Subcutaneous abdominal adipose tissue (tissue), 5 donors: ENCODE data around the gene MAPKAPK2.

Experiments
- H3K27ac ChIP-seq: one replicate; pipeline ENCODE4 v1.7.0; 2013; ENCODE audit warnings: low read depth, mild to moderate bottlenecking, inconsistent platforms, low read length, moderate library complexity
- H3K27me3 ChIP-seq, 5 donors: one replicate each; pipeline ENCODE4 v1.7.0; 2013; ENCODE audit warnings: low read length in 5 of 5, inconsistent platforms in 1 of 5; ENCODE audit not compliant: control insufficient read depth in 5 of 5, insufficient read depth in 4 of 5
- H3K36me3 ChIP-seq, 5 donors: one replicate each; pipeline ENCODE4 v1.7.0; 2013; ENCODE audit warnings: low read length in 5 of 5; ENCODE audit not compliant: control insufficient read depth in 5 of 5, insufficient read depth in 5 of 5
- H3K4me1 ChIP-seq, 5 donors: one replicate each; pipeline ENCODE4 v1.7.0; 2013; ENCODE audit warnings: low read length in 5 of 5, mild to moderate bottlenecking in 3 of 5, moderate library complexity in 1 of 5; ENCODE audit not compliant: control insufficient read depth in 5 of 5, insufficient read depth in 5 of 5
- H3K4me3 ChIP-seq, 5 donors: one replicate each; pipeline ENCODE4 v1.7.0; 2013; ENCODE audit warnings: low read length in 5 of 5, low read depth in 1 of 5
- H3K9ac ChIP-seq, 5 donors: one replicate each; pipeline ENCODE4 v1.7.0; 2013; ENCODE audit warnings: low read length in 5 of 5, mild to moderate bottlenecking in 4 of 5, moderate library complexity in 3 of 5
- H3K9me3 ChIP-seq, 5 donors: one replicate each; pipeline ENCODE4 v1.7.0; 2013; ENCODE audit warnings: low read length in 5 of 5; ENCODE audit not compliant: control insufficient read depth in 5 of 5
- donor health status: healthy.
- donor health status: healthy.
- donor health status: healthy.
- donor health status: healthy.
- donor health status: healthy.

MAPKAPK2 gene

GRCh38 chr1:206658981-206659273 lies 25.8 kb upstream of the MAPKAPK2 start:
- H3K9ac ChIP-seq, result peak overlapping the region in 1 of 5 donors; percentile 46
- H3K4me1 ChIP-seq, result peaks cover 5 to 63% (median 41%) of the 10 kb centered on the region in 5 donors
- H3K9me3 ChIP-seq, result no peaks in the 10 kb centered on the region
- H3K4me3 ChIP-seq, result peak overlapping the region in 1 of 5 donors; percentile 0
- peak overlapping the region; percentile 60 for H3K27ac ChIP-seq
- H3K27me3 ChIP-seq, result peaks cover 0 to 9% (median 4%) of the 10 kb centered on the region in 5 donors
- no peaks in the 10 kb centered on the region for H3K36me3 ChIP-seq

- no peaks in the 10 kb centered on the region for H3K9me3 ChIP-seq
- peaks cover 8 to 56% (median 48%) of the 10 kb centered on the region in 5 donors for H3K4me1 ChIP-seq
- H3K9ac ChIP-seq, result no peak overlapping the region
- no peak overlapping the region for H3K4me3 ChIP-seq
- H3K27me3 ChIP-seq, result peaks cover 0 to 9% (median 4%) of the 10 kb centered on the region in 5 donors
- no peaks in the 10 kb centered on the region for H3K36me3 ChIP-seq
- H3K27ac ChIP-seq, result no peak overlapping the region
These were observed 24.6 kb upstream of the MAPKAPK2 start for GRCh38 chr1:206660136-206660535.

- Histone ChIP-seq H3K36me3 (no peaks in the 10 kb centered on the region), H3K4me3 (no peak overlapping the region), H3K27ac (no peak overlapping the region), H3K9me3 (no peaks in the 10 kb centered on the region), H3K27me3 (peaks cover 0 to 9% (median 4%) of the 10 kb centered on the region in 5 donors), H3K4me1 (peaks cover 8 to 48% (median 45%) of the 10 kb centered on the region in 5 donors), H3K9ac (no peak overlapping the region)
These were observed 23.4 kb upstream of the MAPKAPK2 start for GRCh38 chr1:206661161-206661820.

- H3K36me3 ChIP-seq, result no peaks in the 10 kb centered on the region
- H3K27ac ChIP-seq, result no peak overlapping the region
- H3K9ac ChIP-seq, result no peak overlapping the region
- H3K4me1 ChIP-seq, result peaks cover 8 to 43% (median 39%) of the 10 kb centered on the region in 5 donors
- no peaks in the 10 kb centered on the region for H3K9me3 ChIP-seq
- no peak overlapping the region for H3K4me3 ChIP-seq
- peaks cover 0 to 9% (median 4%) of the 10 kb centered on the region in 5 donors for H3K27me3 ChIP-seq
These were observed 22.2 kb upstream of the MAPKAPK2 start for GRCh38 chr1:206662396-206663092.

- H3K27me3 ChIP-seq, result peaks cover 0 to 9% (median 3%) of the 10 kb centered on the region in 5 donors
- H3K36me3 ChIP-seq, result no peaks in the 10 kb centered on the region
- no peak overlapping the region for H3K27ac ChIP-seq
- H3K9ac ChIP-seq, result no peak overlapping the region
- H3K4me3 ChIP-seq, result no peak overlapping the region
- peaks cover 5 to 35% (median 31%) of the 10 kb centered on the region in 5 donors for H3K4me1 ChIP-seq
- no peaks in the 10 kb centered on the region for H3K9me3 ChIP-seq
These were observed 21.3 kb upstream of the MAPKAPK2 start for GRCh38 chr1:206663362-206663761.

GRCh38 chr1:206663832-206664652 lies 20.7 kb upstream of the MAPKAPK2 start:
- Histone ChIP-seq H3K27ac (no peak overlapping the region), H3K27me3 (peaks cover 0 to 9% (median 3%) of the 10 kb centered on the region in 5 donors), H3K36me3 (no peaks in the 10 kb centered on the region), H3K9me3 (no peaks in the 10 kb centered on the region), H3K4me3 (peak overlapping the region in 3 of 5 donors; percentile 37 to 56 (median 45)), H3K9ac (peak overlapping the region in 1 of 5 donors; percentile 26), H3K4me1 (peaks cover 3 to 28% (median 24%) of the 10 kb centered on the region in 5 donors)

GRCh38 chr1:206664740-206665139 lies 20.0 kb upstream of the MAPKAPK2 start:
- H3K27me3 ChIP-seq, result peaks cover 0 to 9% (median 3%) of the 10 kb centered on the region in 5 donors
- H3K9ac ChIP-seq, result peak overlapping the region in 1 of 5 donors; percentile 22
- H3K4me3 ChIP-seq, result no peak overlapping the region
- no peak overlapping the region for H3K27ac ChIP-seq
- no peaks in the 10 kb centered on the region for H3K9me3 ChIP-seq
- peaks cover 3 to 21% (median 17%) of the 10 kb centered on the region in 5 donors for H3K4me1 ChIP-seq
- no peaks in the 10 kb centered on the region for H3K36me3 ChIP-seq

GRCh38 chr1:206666031-206666561 lies 18.6 kb upstream of the MAPKAPK2 start:
- Histone ChIP-seq H3K4me3 (no peak overlapping the region), H3K27ac (no peak overlapping the region), H3K27me3 (peaks cover 0 to 9% (median 3%) of the 10 kb centered on the region in 5 donors), H3K9me3 (no peaks in the 10 kb centered on the region), H3K36me3 (no peaks in the 10 kb centered on the region), H3K4me1 (peaks cover 3 to 18% (median 13%) of the 10 kb centered on the region in 5 donors), H3K9ac (no peak overlapping the region)

- Histone ChIP-seq H3K27ac (no peak overlapping the region), H3K27me3 (peaks cover 0 to 9% (median 3%) of the 10 kb centered on the region in 5 donors), H3K9ac (no peak overlapping the region), H3K4me3 (no peak overlapping the region), H3K36me3 (no peaks in the 10 kb centered on the region), H3K4me1 (peaks cover 3 to 25% (median 20%) of the 10 kb centered on the region in 5 donors), H3K9me3 (no peaks in the 10 kb centered on the region)
These were observed 17.6 kb upstream of the MAPKAPK2 start for GRCh38 chr1:206666954-206667665.
